SK-N-SH (cell line): ENCODE measurements around the gene CCDC9. TPM values are rescaled to one million over a fixed set of nuclear protein-coding genes. Genes with fewer than 3 reads are reported as not detected.

Experiments used
- CTCF ChIA-PET: fragments of 300-600, 350-600 bp; formaldehyde crosslinking; extraction: SDS; loops from one replicate; lab custom pipeline; 2021; lab: Yijun Ruan, JAX
- POLR2A ChIA-PET: fragments of 350-600 bp; sonication (Branson Sonifier 250); formaldehyde crosslinking; extraction: SDS; loops from one replicate; lab custom pipeline; 2020; ENCODE audit warnings: antibody characterized with exemption, inconsistent platforms; lab: Yijun Ruan, JAX
- DNase-seq: peaks from one replicate; pipeline ENCODE4 v3.0.0; 2012
- H2AFZ ChIP-seq: fragments of 200-600 bp; sonication (generic); 2 replicates; pipeline ENCODE4 v1.8.1; 2016; ENCODE audit warnings: antibody characterized with exemption, mild to moderate bottlenecking, low read depth
- H3F3A ChIP-seq: fragments of 200-600 bp; sonication (generic); replicated peaks from 2 replicates; pipeline ENCODE3; 2016; ENCODE audit warnings: antibody characterized with exemption, mild to moderate bottlenecking; ENCODE audit not compliant: insufficient read depth
- H3K27ac ChIP-seq, 2 experiments: fragments of 200-500 bp in 1 of 2; fragments of 200-600 bp in 1 of 2; sonication (Bioruptor generic) in 1 of 2; sonication (generic), shearing (Covaris generic) in 1 of 2; 2 replicates each; pipeline versions ENCODE4 v1.5.1 to v1.6.1; 2014 to 2016; ENCODE audit warnings: low read depth in 2 of 2, inconsistent platforms in 1 of 2, low read length in 1 of 2, mild to moderate bottlenecking in 1 of 2, mixed read lengths in 1 of 2
- H3K27me3 ChIP-seq: fragments of 200-600 bp; sonication (generic), shearing (Covaris generic); 2 replicates; pipeline ENCODE4 v1.6.1; 2016; ENCODE audit warnings: mixed run types; ENCODE audit not compliant: insufficient read depth
- H3K36me3 ChIP-seq, 2 experiments: fragments of 200-500 bp in 1 of 2; fragments of 200-600 bp in 1 of 2; sonication (Bioruptor generic) in 1 of 2; sonication (generic) in 1 of 2; replicated peaks in 1 of 2; 2 replicates each; pipeline versions ENCODE3 to v1.5.1; 2014 to 2016; ENCODE audit warnings: low read length in 1 of 2, mild to moderate bottlenecking in 1 of 2; ENCODE audit not compliant: insufficient read depth in 2 of 2, control insufficient read depth in 1 of 2
- H3K4me1 ChIP-seq, 2 experiments: fragments of 200-500 bp in 1 of 2; fragments of 200-600 bp in 1 of 2; sonication (Bioruptor generic) in 1 of 2; sonication (generic), shearing (Covaris generic) in 1 of 2; 2 replicates each; pipeline versions ENCODE4 v1.5.1 to v1.6.1; 2014 to 2016; ENCODE audit warnings: low read depth in 1 of 2, low read length in 1 of 2, mixed run types in 1 of 2; ENCODE audit not compliant: insufficient read depth in 2 of 2, control insufficient read depth in 1 of 2
- H3K4me2 ChIP-seq: fragments of 200-600 bp; sonication (generic), shearing (Covaris generic); 2 replicates; pipeline ENCODE4 v1.6.1; 2017; ENCODE audit warnings: mixed run types
- H3K4me3 ChIP-seq, 2 experiments: fragments of 200-500 bp in 1 of 2; fragments of 200-600 bp in 1 of 2; sonication (Bioruptor generic) in 1 of 2; sonication (generic), shearing (Covaris generic) in 1 of 2; 2 replicates each; pipeline versions ENCODE4 v1.5.1 to v1.8.1; 2014 to 2016; ENCODE audit warnings: low read depth in 2 of 2, inconsistent platforms in 1 of 2, low read length in 1 of 2, mild to moderate bottlenecking in 1 of 2, mixed read lengths in 1 of 2, moderate library complexity in 1 of 2
- H3K79me2 ChIP-seq: fragments of 200-600 bp; sonication (generic); 2 replicates; pipeline ENCODE4 v1.8.1; 2017; ENCODE audit warnings: mild to moderate bottlenecking; ENCODE audit not compliant: insufficient read depth
- H3K9ac ChIP-seq: fragments of 200-600 bp; sonication (generic); 2 replicates; pipeline ENCODE4 v1.6.1; 2017; ENCODE audit warnings: mixed run types
- H3K9me2 ChIP-seq: fragments of 200-600 bp; sonication (generic); 2 replicates; pipeline ENCODE4 v1.6.1; 2017; ENCODE audit warnings: mixed run types
- H3K9me3 ChIP-seq: fragments of 200-600 bp; sonication (generic); 2 replicates; pipeline ENCODE4 v1.6.1; 2017; ENCODE audit warnings: mixed run types, mild to moderate bottlenecking, moderate library complexity
- H4K20me1 ChIP-seq: fragments of 200-600 bp; sonication (generic); 2 replicates; pipeline ENCODE4 v1.6.1; 2017; ENCODE audit warnings: mild to moderate bottlenecking, mixed run types; ENCODE audit not compliant: insufficient read depth
- ELF1 ChIP-seq: IDR thresholded peaks from 2 replicates; pipeline ENCODE4 v1.4.0; 2012
- EP300 ChIP-seq, 2 experiments: IDR thresholded peaks; 2 replicates each; pipeline versions ENCODE4 v1.4.0 to v1.6.1; 2012; ENCODE audit warnings: borderline replicate concordance in 1 of 2, low read depth in 1 of 2, low read length in 1 of 2
- FOSL2 ChIP-seq: IDR thresholded peaks from 2 replicates; pipeline ENCODE4 v1.4.0; 2012; ENCODE audit warnings: low read depth, mild to moderate bottlenecking, moderate library complexity, borderline replicate concordance
- FOXJ3 ChIP-seq: sonication (generic); formaldehyde crosslinking; IDR thresholded peaks from 2 replicates; pipeline ENCODE4 v1.5.1; 2020; ENCODE audit warnings: mild to moderate bottlenecking, missing genetic modification reagents
- FOXM1 ChIP-seq: IDR thresholded peaks from 2 replicates; pipeline ENCODE4 v1.4.0; 2012; ENCODE audit warnings: low read depth, mild to moderate bottlenecking
- GABPA ChIP-seq: IDR thresholded peaks from 2 replicates; pipeline ENCODE4 v1.4.0; 2012; ENCODE audit warnings: low read depth, mild to moderate bottlenecking
- MAX ChIP-seq: IDR thresholded peaks from 2 replicates; pipeline ENCODE4 v1.4.0; 2012; ENCODE audit warnings: low read depth
- MXI1 ChIP-seq: IDR thresholded peaks from 2 replicates; pipeline ENCODE4 v1.6.1; 2012; ENCODE audit warnings: mild to moderate bottlenecking, low read depth, low read length, improper control_type of control experiment
- POLR2AphosphoS5 ChIP-seq: IDR thresholded peaks from 2 replicates; pipeline ENCODE4 v1.6.1; 2012; ENCODE audit warnings: low read depth, low read length
- RAD21 ChIP-seq: IDR thresholded peaks from 2 replicates; pipeline ENCODE4 v1.6.1; 2012; ENCODE audit warnings: mild to moderate bottlenecking, low read length
- REST ChIP-seq: IDR thresholded peaks from 2 replicates; pipeline ENCODE4 v1.6.1; 2012; ENCODE audit warnings: mild to moderate bottlenecking, low read depth, low read length, moderate library complexity
- RFX5 ChIP-seq: IDR thresholded peaks from 2 replicates; pipeline ENCODE4 v1.6.1; 2012; ENCODE audit warnings: mild to moderate bottlenecking, improper control_type of control experiment, low read length
- SIN3A ChIP-seq: IDR thresholded peaks from 2 replicates; pipeline ENCODE4 v1.6.1; 2012; ENCODE audit warnings: low read depth, mild to moderate bottlenecking, low read length, moderate library complexity, borderline replicate concordance
- TAF1 ChIP-seq: IDR thresholded peaks from 2 replicates; pipeline ENCODE4 v1.6.1; 2012; ENCODE audit warnings: low read depth, mild to moderate bottlenecking, low read length, moderate library complexity, borderline replicate concordance
- TCF12 ChIP-seq: IDR thresholded peaks from 2 replicates; pipeline ENCODE4 v1.4.0; 2012
- TEAD4 ChIP-seq: IDR thresholded peaks from 2 replicates; pipeline ENCODE4 v1.4.0; 2012; ENCODE audit warnings: mild to moderate bottlenecking, borderline replicate concordance; ENCODE audit not compliant: insufficient read depth
- USF1 ChIP-seq: IDR thresholded peaks from 2 replicates; pipeline ENCODE4 v1.4.0; 2012; ENCODE audit warnings: low read depth, borderline replicate concordance
- USF2 ChIP-seq: fragments of 150-350 bp; IDR thresholded peaks from 2 replicates; pipeline ENCODE4 v1.6.1; 2017; ENCODE audit warnings: antibody characterized with exemption, low read length, low read depth, borderline replicate concordance
- WGBS: methylation state at CpG from one replicate; pipeline ENCODE4 v1.1.6; 2017; ENCODE audit warnings: low lambda C conversion rate; 5-methylcytosine and 5-hydroxymethylcytosine counted together
- polyA plus RNA-seq, 3 experiments: library from polyadenylated mRNA; depleted of rRNA; stranded (reverse); fragments of >200 nt; gene quantifications; 2 replicates each; pipeline ENCODE4 v1.2.3, GENCODE V29; 2012

The CCDC9 gene
- 9.8 and 12.4 TPM in 2 replicates for polyA plus RNA-seq (2012; rRNA removed)
- 4.0 and 5.3 TPM in 2 replicates for polyA plus RNA-seq (2012; cell fraction: cytosol; rRNA removed)
- polyA plus RNA-seq (2012; cell fraction: nucleus; rRNA removed) = 28.4 and 46.4 TPM in 2 replicates

- H3K4me2 ChIP-seq = peak within 1 kb of the TSS; percentile 88
- H3K4me3 ChIP-seq = peak within 1 kb of the TSS; percentile 69 to 72
- 28% methylated on average over 24 of the region's 60 CpGs for WGBS
- TF ChIP-seq ELF1 (peak; percentile 85), MXI1 (peak; percentile 60; the same call in 1 of the 2 replicates), EP300 (IDR thresholded peaks at IDR 0.05; ENCODE audit: borderline replicate concordance in 1 of 2, low read depth in 1 of 2, low read length in 1 of 2) (no peak), TAF1 (peak; percentile 56; the same call in 1 of the 2 replicates), GABPA (peak; percentile 92), SIN3A (peak; percentile 68; the same call in 1 of the 2 replicates), USF2 (peak; percentile 91; the same call in 1 of the 2 replicates), USF1 (peak; percentile 97), RFX5 (0 out of 2 replicates have a peak, but pooled peaks have one; percentile 7), POLR2AphosphoS5 (peak; percentile 63), FOXJ3 (CRISPR knock-in tag) (no peak), TEAD4 (no peak), RAD21 (no peak), FOSL2 (no peak), REST (no peak), FOXM1 (no peak), MAX (peak; percentile 75), TCF12 (no peak)
- no peaks in the 10 kb centered on the region for H3K9me3 ChIP-seq
- no peaks in the 10 kb centered on the region for H3K27me3 ChIP-seq
- H3K79me2 ChIP-seq = peaks cover 34% of the 10 kb centered on the region
- no peak for DNase-seq
- peaks cover 24 to 26% of the 10 kb centered on the region in 2 experiments for H3K36me3 ChIP-seq
- H3K9me2 ChIP-seq = no peaks in the 10 kb centered on the region
- peak within 1 kb of the TSS; percentile 73 for H3K9ac ChIP-seq
- H2AFZ ChIP-seq = peak within 1 kb of the TSS; percentile 68
- peaks cover 9 to 13% of the 10 kb centered on the region in 2 experiments; a peak in 2 of 4 replicates for H3K4me1 ChIP-seq
- peaks cover 16% of the 10 kb centered on the region for H3F3A ChIP-seq
- ChIA-PET CTCF (interaction anchor here (1.1 to 6.4 kb wide), 5 partner anchors 8 to 106 kb away, joined by 3 to 51 read pairs (median 4); no protein-coding TSS in a partner anchor), POLR2A (interaction anchor here (0.6 to 2.6 kb wide), 12 partner anchors 9 to 468 kb away, joined by 3 to 18 read pairs (median 4); partner anchors contain the start of genes AP2S1, INAFM1 and ZC3H4)
- peak within 1 kb of the TSS; percentile 94 for H3K27ac ChIP-seq
- no peaks in the 10 kb centered on the region; the same call in 1 of the 2 replicates for H4K20me1 ChIP-seq
Observed at GRCh38 chr19:47255879-47256692, at the start of gene CCDC9. CCDC9 (plus strand) TSS chr19:47256525; CDS start chr19:47258401, 1,876 bp downstream.
